Kidney (tissue), 14 donors: Measurements from ENCODE around the gene RND1. TPM values are rescaled to one million over a fixed set of nuclear protein-coding genes. Genes with fewer than 3 reads are reported as not detected.

Experiments
- DNase-seq, 5 donors: peaks; one replicate each; pipeline ENCODE4 v3.0.0-alpha.2; 2013 to 2020
- FAIRE-seq: peaks from 2 replicates; lab custom pipeline; 2012; peaks lifted over from hg19 to GRCh38; lab: Jason Lieb, UNC
- H3K27ac ChIP-seq, 2 donors: one replicate each; pipeline ENCODE4 v1.7.0; 2013; ENCODE audit warnings: low read depth in 2 of 2, low read length in 2 of 2, inconsistent platforms in 1 of 2
- H3K27me3 ChIP-seq: one replicate; pipeline ENCODE4 v1.7.1; 2013; ENCODE audit warnings: low read length, inconsistent platforms; ENCODE audit not compliant: control insufficient read depth, insufficient read depth
- H3K36me3 ChIP-seq, 3 donors: one replicate each; pipeline versions ENCODE4 v1.7.0 to v1.7.1; 2013; ENCODE audit warnings: low read length in 3 of 3, control low read depth in 1 of 3, inconsistent platforms in 1 of 3; ENCODE audit not compliant: insufficient read depth in 3 of 3, control insufficient read depth in 2 of 3
- H3K4me1 ChIP-seq, 3 donors: one replicate each; pipeline versions ENCODE4 v1.7.0 to v1.7.1; 2013; ENCODE audit warnings: low read length in 3 of 3, inconsistent platforms in 1 of 3, low read depth in 1 of 3; ENCODE audit not compliant: control insufficient read depth in 2 of 3, insufficient read depth in 2 of 3
- H3K4me3 ChIP-seq, 3 donors: one replicate each; pipeline versions ENCODE4 v1.7.0 to v1.8.1; 2013; ENCODE audit warnings: low read length in 3 of 3, control low read depth in 1 of 3, inconsistent platforms in 1 of 3
- H3K9ac ChIP-seq, 3 donors: one replicate each; pipeline versions ENCODE4 v1.7.0 to v1.7.1; 2013; ENCODE audit warnings: low read length in 3 of 3, control low read depth in 1 of 3, inconsistent platforms in 1 of 3
- H3K9me3 ChIP-seq, 3 donors: one replicate each; pipeline versions ENCODE4 v1.7.0 to v1.7.1; 2013; ENCODE audit warnings: low read length in 3 of 3, control low read depth in 1 of 3, inconsistent platforms in 1 of 3; ENCODE audit not compliant: control insufficient read depth in 2 of 3, insufficient read depth in 1 of 3
- CTCF ChIP-seq: IDR thresholded peaks from 3 replicates; pipeline ENCODE4 v1.5.1; 2012; ENCODE audit warnings: mild to moderate bottlenecking, moderate library complexity, borderline replicate concordance; ENCODE audit not compliant: insufficient read depth; ENCODE audit errors: extremely low read depth
- intact Hi-C: fragments of 100-400 bp; cut with DNase I; formaldehyde crosslinking; loops from one replicate; pipeline ENCODE4 v1.11.1; 2022
- polyA plus RNA-seq: library from polyadenylated mRNA; stranded (reverse); fragments of 350-450 nt; fragmentation: Illumina TruSeq; extraction: RNeasy Lipid Tissue Mini Kit (QIAGEN cat#74804); gene quantifications from one replicate; pipeline ENCODE4 v1.2.3, GENCODE V29; 2014; ENCODE audit warnings: low read depth, low replicate concordance; ENCODE audit not compliant: insufficient read depth
- total RNA-seq: library from RNA; stranded (reverse); fragmentation: NEBNext Ultra II Directional; extraction: Animal tissue kit (Norgen Biotek cat#: 25700); gene quantifications from one replicate; pipeline ENCODE4 v1.2.1, GENCODE V29; 2021
- donor health status: control.
- donor health status: control.
- donor health status: control.
- donor health status: control.
- donor health status: control.
- donor health status: DM: yes; HTN: yes; CAD: no.
- donor health status: Normal renal cell carcinoma (clear cell type).

Gene RND1
- total and polyA plus RNA-seq, 2 donors from 2014 or later: 1.0 to 2.2 TPM

GRCh38 chr12:48819986-48820725, 45.5 kb downstream of the RND1 start:
- no peaks in the 10 kb centered on the region for H3K9me3 ChIP-seq
- intact Hi-C loops: no loop called here
- no peaks in the 10 kb centered on the region for H3K36me3 ChIP-seq
- H3K4me3 ChIP-seq: no peak overlapping the region
- H3K27ac ChIP-seq: no peak overlapping the region
- TF ChIP-seq CTCF: no peak
- FAIRE-seq: no peak
- no peaks in the 10 kb centered on the region for H3K27me3 ChIP-seq
- DNase-seq: peak in 4 of 5 donors; percentile 45 to 72 (median 68)
- H3K4me1 ChIP-seq: peaks cover 0 to 14% (median 0%) of the 10 kb centered on the region in 3 donors
- H3K9ac ChIP-seq: no peak overlapping the region

- no peaks in the 10 kb centered on the region for H3K36me3 ChIP-seq
- peak overlapping the region in 1 of 3 donors; percentile 26 for H3K9ac ChIP-seq
- peaks cover 0 to 17% (median 0%) of the 10 kb centered on the region in 3 donors for H3K4me1 ChIP-seq
- intact Hi-C loops: no loop called here
- H3K9me3 ChIP-seq: no peaks in the 10 kb centered on the region
- no peak for TF ChIP-seq CTCF
- no peaks in the 10 kb centered on the region for H3K27me3 ChIP-seq
- H3K4me3 ChIP-seq: peak overlapping the region in 2 of 3 donors; percentile 30 to 62
- FAIRE-seq (no peak), DNase-seq (peak; percentile 30 to 85 (median 60))
- no peak overlapping the region for H3K27ac ChIP-seq
Observed at GRCh38 chr12:48818831-48819590, 46.7 kb downstream of the RND1 start.

DNA sequence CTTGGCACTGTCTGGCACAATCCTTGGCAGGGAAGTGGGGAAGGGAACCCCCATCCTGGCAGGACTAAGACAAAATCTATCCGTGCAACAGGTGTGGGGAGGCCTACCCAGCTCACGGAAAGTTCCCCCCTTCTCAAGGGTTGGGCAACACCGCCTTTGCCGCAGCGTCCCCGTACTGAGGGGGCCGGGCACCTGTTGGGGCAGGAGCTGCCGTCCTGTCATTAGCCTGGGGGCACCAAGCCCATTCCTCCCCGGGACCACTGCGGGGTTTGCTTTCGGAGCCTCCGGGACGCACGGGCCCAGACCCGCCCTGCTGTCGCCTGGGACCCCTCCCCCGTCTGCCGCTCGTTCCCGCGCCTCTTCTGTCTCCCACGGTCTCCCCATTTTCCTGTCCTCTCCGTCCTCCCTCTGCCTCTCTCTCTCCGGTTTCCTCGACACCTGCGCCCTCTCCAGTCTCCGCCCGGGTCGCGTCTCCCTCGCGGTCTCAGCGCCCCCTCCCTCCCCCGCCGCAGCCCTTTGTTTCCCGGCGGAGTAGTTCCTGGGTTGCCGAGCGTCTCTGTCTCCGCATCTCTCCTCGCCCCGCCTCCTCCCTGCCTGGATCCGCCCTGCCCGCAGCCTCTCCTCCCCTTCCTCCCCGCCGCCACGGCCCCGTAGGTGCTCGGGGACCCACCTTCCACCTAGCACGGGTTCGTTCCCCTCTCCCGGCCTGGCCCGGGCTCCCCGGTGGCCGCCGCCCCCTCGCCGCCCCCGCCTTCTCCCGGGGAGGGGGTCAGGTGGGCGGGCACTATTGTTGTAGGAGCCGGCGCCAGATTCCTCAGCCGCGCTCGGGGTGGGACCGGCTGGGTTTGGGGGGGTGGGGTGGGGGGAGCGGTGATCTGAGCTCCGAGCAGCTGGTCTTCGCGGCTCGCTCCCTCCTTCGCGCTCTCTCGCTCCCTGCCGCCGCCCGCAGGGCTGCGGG, 47.5 kb downstream of the RND1 start, which contains the start of gene CACNB3:
Gene CACNB3, plus strand, starts transcription at position 624 of the 958 bp plus-strand sequence. CDS start 434 bp downstream, outside the sequence.
- no peak for TF ChIP-seq CTCF
- H3K27me3 ChIP-seq: no peaks in the 10 kb centered on the region
- H3K4me1 ChIP-seq: peaks cover 0 to 22% (median 0%) of the 10 kb centered on the region in 3 donors
- peak; percentile 86 to 93 (median 90) for DNase-seq
- H3K27ac ChIP-seq: no peak within 1 kb of the TSS
- H3K4me3 ChIP-seq: peak within 1 kb of the TSS; percentile 32 to 62 (median 62)
- no peak for FAIRE-seq
- peak within 1 kb of the TSS in 2 of 3 donors; percentile 26 to 44 for H3K9ac ChIP-seq
- no peaks in the 10 kb centered on the region for H3K9me3 ChIP-seq
- intact Hi-C loops: no loop called here
- no peaks in the 10 kb centered on the region for H3K36me3 ChIP-seq
